ENCODE measurements around the gene TMEFF2. TPM values are rescaled to one million over a fixed set of nuclear protein-coding genes. Genes with fewer than 3 reads are reported as not detected.

TMEFF2 gene
- total and polyA plus RNA-seq, 10 of the 15 experiments (the other 5 are each of a cell fraction or from before 2014, with no cell fraction given): not detected

GRCh38 chr2:192025637-192026036, 169.1 kb downstream of the TMEFF2 start (continued):
- TF ChIP-seq ZBTB33 (IDR thresholded peaks at IDR 0.05) (no peak), HDAC6 (IDR thresholded peaks at IDR 0.05; ENCODE audit: unreplicated experiment) (no peak), RUNX3 (IDR thresholded peaks at IDR 0.05; ENCODE audit: low read length) (no peak), PKNOX1 (IDR thresholded peaks at IDR 0.05) (no peak), ASH2L (IDR thresholded peaks at IDR 0.05; ENCODE audit: borderline replicate concordance, low read depth) (no peak), PBX3 (IDR thresholded peaks at IDR 0.05; ENCODE audit: insufficient replicate concordance, low read depth, low read length) (no peak), MTA2 (IDR thresholded peaks at IDR 0.05; ENCODE audit: low read depth) (no peak), GABPA (IDR thresholded peaks at IDR 0.05; ENCODE audit: low read depth) (no peak)

GRCh38 chr2:192023006-192023405, 171.7 kb downstream of the TMEFF2 start:
- 17% methylated on average over 3 of the region's 3 CpGs for WGBS (ENCODE audit: insufficient coverage, insufficient replicate concordance, low lambda C conversion rate, missing lambda C conversion rate)
- intact Hi-C loops (cut with micrococcal nuclease; ENCODE audit: unreplicated experiment) (no loop called here), in situ Hi-C loops (cut with MboI) (no loop called here)
- H4K20me1 ChIP-seq (ENCODE audit: control insufficient read depth, insufficient read depth): no peaks in the 10 kb centered on the region
- H3K36me3 ChIP-seq (ENCODE audit: control insufficient read depth in 2 of 2, insufficient read depth in 2 of 2, low read length in 1 of 2): no peaks in the 10 kb centered on the region
- ATAC-seq: no peak
- RAD21 ChIA-PET (ENCODE audit: unreplicated experiment): no interaction called here
- H3K4me1 ChIP-seq (ENCODE audit: control insufficient read depth, insufficient read depth, low read length): no peaks in the 10 kb centered on the region
- H3K9ac ChIP-seq (ENCODE audit: control insufficient read depth, insufficient read depth, low read length): no peak overlapping the region
- CTCF ChIA-PET: interaction anchor here (1.1 to 1.4 kb wide), 2 partner anchors 95 to 153 kb away, joined by 3 to 4 read pairs; no protein-coding TSS in a partner anchor
- POLR2A ChIA-PET: no interaction called here
- no peak for DNase-seq (ENCODE audit: low read depth, low spot score)
- no peaks in the 10 kb centered on the region for H3K27me3 ChIP-seq (replicated peaks in 1 of 2; ENCODE audit: control insufficient read depth in 2 of 2, insufficient read depth in 2 of 2, low read length in 1 of 2)
- no peaks in the 10 kb centered on the region for H3K79me2 ChIP-seq (ENCODE audit: control insufficient read depth, insufficient read depth, low read length)
- H2AFZ ChIP-seq (ENCODE audit: control insufficient read depth, low read depth, low read length): no peak overlapping the region
- FAIRE-seq: no peak
- no peak overlapping the region for H3K4me3 ChIP-seq
- H3K9me3 ChIP-seq (replicated peaks; ENCODE audit: control insufficient read depth, insufficient read depth, low read length): no peaks in the 10 kb centered on the region
- no peak overlapping the region for H3K4me2 ChIP-seq (ENCODE audit: control insufficient read depth, insufficient read depth)
- no peak overlapping the region for H3K27ac ChIP-seq (ENCODE audit: control insufficient read depth, insufficient read depth)
- SMC1A ChIA-PET (ENCODE audit: uncharacterized antibody, unreplicated experiment): interaction anchor here (0.7 to 1.8 kb wide), 3 partner anchors 9 to 20 kb away, joined by 3 to 6 read pairs (median 5); no protein-coding TSS in a partner anchor
- BruUV-seq (replicated peaks): no TSS peak
- TF ChIP-seq DPF2 (IDR thresholded peaks at IDR 0.05) (no peak), WRNIP1 (IDR thresholded peaks at IDR 0.05; ENCODE audit: borderline replicate concordance, low read depth, low read length) (no peak), CHD4 (IDR thresholded peaks at IDR 0.05) (no peak), MTA3 (IDR thresholded peaks at IDR 0.05; ENCODE audit: borderline replicate concordance, low read length) (no peak), NFYA (IDR thresholded peaks at IDR 0.05; ENCODE audit: borderline replicate concordance, low read depth, low read length) (no peak), MXI1 (IDR thresholded peaks at IDR 0.05; ENCODE audit: low read depth, low read length) (no peak), HDAC2 (IDR thresholded peaks at IDR 0.05) (no peak), CHD2 (IDR thresholded peaks at IDR 0.05; ENCODE audit: borderline replicate concordance, low read depth, low read length) (no peak), SKIL (IDR thresholded peaks at IDR 0.05; ENCODE audit: low read depth, poor library complexity, severe bottlenecking) (no peak), ZNF622 (IDR thresholded peaks at IDR 0.05) (no peak)
